HL-60 (cell line): ENCODE data around the gene CXCR4.

Source experiments
- DNase-seq, 2 experiments: peaks; one replicate each; pipeline ENCODE4 v3.0.0-alpha.2; 2010 to 2020; ENCODE audit warnings: low read depth in 1 of 2, low spot score in 1 of 2
- H3K27ac ChIP-seq: fragments of 250-450 bp; sonication (Bioruptor Pico); replicated peaks from 2 replicates; pipeline ENCODE4 v1.5.1; 2020; ENCODE audit warnings: mild to moderate bottlenecking, moderate library complexity
- H3K27me3 ChIP-seq: fragments of 250-450 bp; sonication (Bioruptor Pico); 2 replicates; pipeline ENCODE4 v1.5.1; 2021; ENCODE audit warnings: mild to moderate bottlenecking, moderate library complexity; ENCODE audit not compliant: insufficient read depth, poor library complexity, severe bottlenecking
- H3K4me3 ChIP-seq: replicated peaks from 2 replicates; pipeline ENCODE4 v1.5.1; 2011; ENCODE audit warnings: mild to moderate bottlenecking, control low read depth, low read length; ENCODE audit not compliant: insufficient read depth
- GABPA ChIP-seq: IDR thresholded peaks from 2 replicates; pipeline ENCODE4 v1.6.1; 2012; ENCODE audit warnings: low read depth
- POLR2AphosphoS5 ChIP-seq: IDR thresholded peaks from 2 replicates; pipeline ENCODE4 v1.6.1; 2012; ENCODE audit warnings: low read depth
- SPI1 ChIP-seq: IDR thresholded peaks from 2 replicates; pipeline ENCODE4 v1.6.1; 2012; ENCODE audit warnings: low read depth, mild to moderate bottlenecking, borderline replicate concordance
- TF ChIP-seq, protein P1 (sequence below): IDR thresholded peaks from one replicate; pipeline ENCODE4 v1.5.1; 2011; ENCODE audit warnings: low read length, control low read depth, inconsistent platforms; ENCODE audit not compliant: insufficient read depth
- TF ChIP-seq, protein P2 (sequence below): IDR thresholded peaks from 2 replicates; pipeline ENCODE4 v1.6.1; 2012; ENCODE audit warnings: low read depth; ENCODE audit not compliant: insufficient replicate concordance

CXCR4 gene

DNA sequence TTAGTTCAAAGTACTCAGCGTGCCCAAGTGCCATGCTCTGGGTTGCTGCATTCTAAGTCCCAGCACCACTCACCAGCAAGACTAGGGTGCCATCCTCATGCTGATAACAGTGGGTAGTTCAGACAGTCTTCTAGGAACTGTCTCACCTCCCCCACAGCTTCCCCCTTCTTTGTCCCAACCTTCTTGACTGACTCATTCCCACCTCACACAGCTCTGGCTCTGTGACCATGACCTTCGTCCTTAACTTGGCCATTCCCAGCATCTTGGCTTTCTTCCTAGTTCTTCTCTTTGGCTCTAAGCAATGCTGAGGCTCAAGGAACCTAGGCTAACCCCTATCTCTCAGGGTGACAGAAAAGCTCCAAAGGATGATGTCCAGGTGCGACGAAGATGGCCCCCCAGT is 20.0 kb upstream of the CXCR4 start:
- TF ChIP-seq POLR2AphosphoS5 = no peak
- no peak for TF ChIP-seq SPI1
- TF ChIP-seq, protein P1, sequence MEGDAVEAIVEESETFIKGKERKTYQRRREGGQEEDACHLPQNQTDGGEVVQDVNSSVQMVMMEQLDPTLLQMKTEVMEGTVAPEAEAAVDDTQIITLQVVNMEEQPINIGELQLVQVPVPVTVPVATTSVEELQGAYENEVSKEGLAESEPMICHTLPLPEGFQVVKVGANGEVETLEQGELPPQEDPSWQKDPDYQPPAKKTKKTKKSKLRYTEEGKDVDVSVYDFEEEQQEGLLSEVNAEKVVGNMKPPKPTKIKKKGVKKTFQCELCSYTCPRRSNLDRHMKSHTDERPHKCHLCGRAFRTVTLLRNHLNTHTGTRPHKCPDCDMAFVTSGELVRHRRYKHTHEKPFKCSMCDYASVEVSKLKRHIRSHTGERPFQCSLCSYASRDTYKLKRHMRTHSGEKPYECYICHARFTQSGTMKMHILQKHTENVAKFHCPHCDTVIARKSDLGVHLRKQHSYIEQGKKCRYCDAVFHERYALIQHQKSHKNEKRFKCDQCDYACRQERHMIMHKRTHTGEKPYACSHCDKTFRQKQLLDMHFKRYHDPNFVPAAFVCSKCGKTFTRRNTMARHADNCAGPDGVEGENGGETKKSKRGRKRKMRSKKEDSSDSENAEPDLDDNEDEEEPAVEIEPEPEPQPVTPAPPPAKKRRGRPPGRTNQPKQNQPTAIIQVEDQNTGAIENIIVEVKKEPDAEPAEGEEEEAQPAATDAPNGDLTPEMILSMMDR = no peak
- TF ChIP-seq GABPA = no peak
- TF ChIP-seq, protein P2, sequence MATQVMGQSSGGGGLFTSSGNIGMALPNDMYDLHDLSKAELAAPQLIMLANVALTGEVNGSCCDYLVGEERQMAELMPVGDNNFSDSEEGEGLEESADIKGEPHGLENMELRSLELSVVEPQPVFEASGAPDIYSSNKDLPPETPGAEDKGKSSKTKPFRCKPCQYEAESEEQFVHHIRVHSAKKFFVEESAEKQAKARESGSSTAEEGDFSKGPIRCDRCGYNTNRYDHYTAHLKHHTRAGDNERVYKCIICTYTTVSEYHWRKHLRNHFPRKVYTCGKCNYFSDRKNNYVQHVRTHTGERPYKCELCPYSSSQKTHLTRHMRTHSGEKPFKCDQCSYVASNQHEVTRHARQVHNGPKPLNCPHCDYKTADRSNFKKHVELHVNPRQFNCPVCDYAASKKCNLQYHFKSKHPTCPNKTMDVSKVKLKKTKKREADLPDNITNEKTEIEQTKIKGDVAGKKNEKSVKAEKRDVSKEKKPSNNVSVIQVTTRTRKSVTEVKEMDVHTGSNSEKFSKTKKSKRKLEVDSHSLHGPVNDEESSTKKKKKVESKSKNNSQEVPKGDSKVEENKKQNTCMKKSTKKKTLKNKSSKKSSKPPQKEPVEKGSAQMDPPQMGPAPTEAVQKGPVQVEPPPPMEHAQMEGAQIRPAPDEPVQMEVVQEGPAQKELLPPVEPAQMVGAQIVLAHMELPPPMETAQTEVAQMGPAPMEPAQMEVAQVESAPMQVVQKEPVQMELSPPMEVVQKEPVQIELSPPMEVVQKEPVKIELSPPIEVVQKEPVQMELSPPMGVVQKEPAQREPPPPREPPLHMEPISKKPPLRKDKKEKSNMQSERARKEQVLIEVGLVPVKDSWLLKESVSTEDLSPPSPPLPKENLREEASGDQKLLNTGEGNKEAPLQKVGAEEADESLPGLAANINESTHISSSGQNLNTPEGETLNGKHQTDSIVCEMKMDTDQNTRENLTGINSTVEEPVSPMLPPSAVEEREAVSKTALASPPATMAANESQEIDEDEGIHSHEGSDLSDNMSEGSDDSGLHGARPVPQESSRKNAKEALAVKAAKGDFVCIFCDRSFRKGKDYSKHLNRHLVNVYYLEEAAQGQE = no peak
- no peaks in the 10 kb centered on the region for H3K27me3 ChIP-seq
- H3K4me3 ChIP-seq = no peak overlapping the region
- peak in 1 of 2 experiments; percentile 57 for DNase-seq
- peak overlapping the region; percentile 83 for H3K27ac ChIP-seq

- Histone ChIP-seq H3K4me3 (no peak overlapping the region), H3K27me3 (no peaks in the 10 kb centered on the region), H3K27ac (peak overlapping the region; percentile 83)
- no peak for TF ChIP-seq SPI1
- no peak for TF ChIP-seq POLR2AphosphoS5
- DNase-seq = no peak
Observed at GRCh38 chr2:136136931-136137330, 19.0 kb upstream of the CXCR4 start.

- peak; percentile 31; the same call in 1 of the 2 replicates for TF ChIP-seq SPI1
- TF ChIP-seq POLR2AphosphoS5 = peak; percentile 93
- TF ChIP-seq, protein P1 = no peak
- TF ChIP-seq GABPA = peak; percentile 18; the same call in 1 of the 2 replicates
- TF ChIP-seq, protein P2 = no peak
- Histone ChIP-seq H3K4me3 (no peak overlapping the region), H3K27ac (peak overlapping the region; percentile 83), H3K27me3 (no peaks in the 10 kb centered on the region)
- peak; percentile 95 to 98 for DNase-seq
Observed at GRCh38 chr2:136135921-136136906, 18.3 kb upstream of the CXCR4 start.

GRCh38 chr2:136135462-136135861 is 17.5 kb upstream of the CXCR4 start:
- Histone ChIP-seq H3K4me3 (no peak overlapping the region), H3K27ac (peak overlapping the region; percentile 83), H3K27me3 (no peaks in the 10 kb centered on the region)
- no peak for TF ChIP-seq GABPA
- TF ChIP-seq, protein P1 = no peak
- TF ChIP-seq POLR2AphosphoS5 = no peak
- TF ChIP-seq, protein P2 = no peak
- no peak for TF ChIP-seq SPI1
- DNase-seq = no peak
